Keratinocyte (primary cell): Measurements from ENCODE around the gene BPIFA1.

Source experiments
- EZH2 ChIP-seq: IDR thresholded peaks from one replicate; pipeline ENCODE4 v1.6.1; 2012; ENCODE audit warnings: inconsistent platforms, mild to moderate bottlenecking, low read length, moderate library complexity
- TF ChIP-seq, protein P1 (sequence below), 3 experiments: IDR thresholded peaks in 1 of 3; conservative IDR thresholded peaks in 1 of 3; optimal IDR thresholded peaks in 1 of 3; 2 replicates in 2 of 3; 3 replicates in 1 of 3; pipeline versions ENCODE3 to v1.5.1; 2011; ENCODE audit warnings: low read length in 3 of 3, mild to moderate bottlenecking in 3 of 3, moderate library complexity in 2 of 3, control low read depth in 1 of 3, inconsistent platforms in 1 of 3; ENCODE audit not compliant: insufficient read depth in 2 of 3; ENCODE audit errors: extremely low read depth in 1 of 3

DNA sequence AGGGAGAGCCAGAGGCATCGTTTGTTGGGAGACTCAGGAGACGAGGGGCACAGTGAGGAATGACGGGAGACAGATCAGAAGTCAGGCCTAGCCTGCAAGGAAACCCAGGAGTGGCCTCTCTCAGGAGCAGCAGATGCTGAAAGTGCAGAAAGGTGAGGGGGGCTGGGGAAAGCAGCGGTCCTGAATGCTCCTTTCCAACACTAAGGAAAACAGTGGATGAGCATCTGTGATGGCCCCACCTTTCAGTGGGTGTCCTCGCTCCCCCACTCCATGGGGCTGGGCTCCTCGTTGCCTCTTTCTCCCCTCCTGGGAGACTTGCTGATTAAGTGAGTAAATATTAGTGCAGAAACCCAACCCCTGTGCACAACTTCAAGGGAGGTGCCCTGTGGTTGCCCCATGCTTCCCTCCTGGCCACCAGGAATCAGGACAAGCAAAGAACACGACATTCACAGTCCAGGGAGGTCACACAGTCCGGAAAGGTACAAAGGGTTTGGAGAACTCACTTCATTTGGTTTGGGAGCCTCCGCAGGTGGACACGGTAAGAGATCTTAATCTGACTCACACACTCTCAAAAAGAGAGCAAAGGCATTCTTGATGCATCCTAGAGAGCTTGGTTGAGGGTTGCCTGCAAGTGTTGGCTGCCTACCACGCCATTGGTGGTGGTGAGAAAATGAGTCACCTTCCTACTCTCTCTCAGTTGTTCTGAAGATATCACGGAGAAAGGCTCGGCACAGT lies 37.5 kb downstream of the BPIFA1 start:
- TF ChIP-seq, protein P1, sequence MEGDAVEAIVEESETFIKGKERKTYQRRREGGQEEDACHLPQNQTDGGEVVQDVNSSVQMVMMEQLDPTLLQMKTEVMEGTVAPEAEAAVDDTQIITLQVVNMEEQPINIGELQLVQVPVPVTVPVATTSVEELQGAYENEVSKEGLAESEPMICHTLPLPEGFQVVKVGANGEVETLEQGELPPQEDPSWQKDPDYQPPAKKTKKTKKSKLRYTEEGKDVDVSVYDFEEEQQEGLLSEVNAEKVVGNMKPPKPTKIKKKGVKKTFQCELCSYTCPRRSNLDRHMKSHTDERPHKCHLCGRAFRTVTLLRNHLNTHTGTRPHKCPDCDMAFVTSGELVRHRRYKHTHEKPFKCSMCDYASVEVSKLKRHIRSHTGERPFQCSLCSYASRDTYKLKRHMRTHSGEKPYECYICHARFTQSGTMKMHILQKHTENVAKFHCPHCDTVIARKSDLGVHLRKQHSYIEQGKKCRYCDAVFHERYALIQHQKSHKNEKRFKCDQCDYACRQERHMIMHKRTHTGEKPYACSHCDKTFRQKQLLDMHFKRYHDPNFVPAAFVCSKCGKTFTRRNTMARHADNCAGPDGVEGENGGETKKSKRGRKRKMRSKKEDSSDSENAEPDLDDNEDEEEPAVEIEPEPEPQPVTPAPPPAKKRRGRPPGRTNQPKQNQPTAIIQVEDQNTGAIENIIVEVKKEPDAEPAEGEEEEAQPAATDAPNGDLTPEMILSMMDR (optimal IDR thresholded peaks at IDR 0.05 in 1 of 3, IDR thresholded peaks at IDR 0.05 in 1 of 3, conservative IDR thresholded peaks at IDR 0.05 in 1 of 3; ENCODE audit: extremely low read depth in 1 of 3, insufficient read depth in 2 of 3, low read length in 3 of 3) = no peak
- no peak for TF ChIP-seq EZH2
